Activated CD4-positive, alpha-beta T cell treated with anti-CD3 and anti-CD28 coated beads, Interleukin-2, Interleukin-4, amounts not matched to agents 100 ng/mL and 50 ng/mL, durations not matched to agents 16 hours and 8 hours (primary cell): Measurements from ENCODE around the gene VPS9D1.
"Not testable (repeated sequence)": the region's sequence is repeated elsewhere in the genome, so short reads cannot be mapped to it uniquely, and the experiment has no call there.

Experiments
- DNase-seq: peaks from one replicate; pipeline ENCODE4 v3.0.0-alpha.2; 2020; ENCODE audit warnings: low spot score

VPS9D1 gene

DNA sequence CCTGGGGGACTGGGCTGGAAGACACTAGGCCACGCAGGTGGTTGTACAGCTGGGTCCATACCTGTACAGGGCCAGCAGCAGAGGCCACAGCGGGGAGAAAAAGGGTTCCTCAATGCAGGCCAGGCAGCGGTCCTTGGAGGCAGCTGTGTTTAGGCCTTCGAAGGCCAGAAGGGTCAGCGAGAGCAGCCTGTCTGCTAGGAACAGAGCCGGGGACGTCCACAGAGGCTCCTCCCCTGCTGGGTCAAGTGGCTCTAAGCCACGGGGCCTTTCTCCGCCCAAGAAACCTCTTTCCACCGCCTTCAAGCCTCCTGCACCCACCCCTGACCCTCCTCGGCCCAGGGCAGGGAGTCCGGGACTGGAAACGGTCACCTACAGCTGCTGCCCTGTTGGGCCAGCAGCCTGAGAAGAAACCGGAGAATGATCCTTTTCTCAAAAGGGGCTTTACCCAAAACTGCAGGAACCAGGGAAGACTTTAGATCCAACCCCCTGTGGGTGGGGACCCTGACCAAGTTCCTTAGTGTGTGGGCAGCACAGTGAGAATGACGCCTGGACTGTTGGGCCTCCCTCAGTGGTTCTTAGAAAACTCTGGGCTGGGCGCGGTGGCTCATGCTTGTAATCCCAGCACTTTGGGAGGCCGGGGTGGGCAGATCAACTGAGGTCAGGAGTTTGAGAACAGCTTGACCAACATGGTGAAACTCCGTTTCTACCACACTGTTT is 10.8 kb downstream of the VPS9D1 start:
- DNase-seq, result no peak

DNA sequence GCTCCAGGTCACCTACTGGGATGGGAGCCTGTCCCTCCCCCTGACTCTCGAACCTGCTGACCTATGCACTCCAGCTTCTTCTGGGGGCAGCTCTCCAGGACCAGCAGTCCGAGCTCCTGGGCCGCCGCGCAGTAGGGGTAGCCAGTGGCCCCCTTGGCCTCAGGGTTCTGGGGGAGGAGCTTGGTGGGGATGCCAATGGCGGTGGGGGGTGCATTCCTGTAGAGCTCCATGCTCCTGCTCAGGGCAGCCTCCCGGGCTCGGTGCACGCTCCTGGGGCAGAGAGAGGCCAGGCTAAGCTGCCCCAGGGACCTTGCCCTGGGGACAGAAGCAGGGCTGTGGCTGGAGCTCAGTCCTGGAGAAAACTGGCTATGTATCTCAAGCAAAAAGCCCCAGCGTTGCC is 11.5 kb downstream of the VPS9D1 start:
- DNase-seq, result no peak

DNA sequence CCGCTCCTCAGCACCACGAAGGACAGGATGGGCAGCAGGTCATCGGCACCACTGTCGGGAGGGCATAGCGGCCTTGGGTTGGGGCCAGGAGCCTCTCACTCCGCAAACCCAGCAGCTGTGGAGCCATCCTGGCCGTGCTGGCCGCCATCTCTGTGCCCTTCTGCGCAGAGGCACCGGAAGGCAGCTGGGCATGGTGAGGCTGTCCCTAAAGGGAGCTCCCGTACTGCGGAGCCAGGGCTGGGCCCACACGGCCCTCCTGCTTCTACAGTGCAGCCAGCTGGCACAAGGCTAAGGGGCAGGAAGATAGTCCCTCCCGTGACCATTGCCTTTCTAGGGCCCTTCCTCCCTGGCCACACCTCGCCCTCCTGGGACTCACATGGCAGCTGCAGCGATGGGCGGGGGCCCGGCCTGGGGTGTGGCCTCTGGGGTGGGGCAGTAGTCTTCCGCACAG is 12.2 kb downstream of the VPS9D1 start:
- DNase-seq, result no peak

DNA sequence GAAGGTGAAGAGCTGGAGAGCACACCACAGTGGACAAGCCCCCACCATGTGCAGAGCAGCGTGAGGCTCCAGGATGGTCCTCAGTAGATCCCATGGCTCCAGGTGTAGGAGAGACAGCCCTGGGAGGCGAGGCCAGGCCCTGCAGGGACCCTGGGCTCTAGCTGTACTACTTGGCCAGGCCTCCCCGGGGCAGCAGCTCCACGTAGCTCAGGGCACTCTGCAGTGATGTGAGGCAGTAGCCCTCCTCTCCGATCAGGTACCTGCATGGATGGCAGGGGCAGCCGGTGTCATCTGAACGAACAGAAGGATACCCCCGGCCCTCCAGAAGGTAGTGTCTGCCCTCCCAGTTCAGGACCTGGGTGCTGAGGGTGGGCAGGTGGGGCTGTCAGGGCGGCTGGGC is 13.0 kb downstream of the VPS9D1 start:
- no peak for DNase-seq

GRCh38 chr16:89706518-89707260 is 14.0 kb downstream of the VPS9D1 start:
- no peak for DNase-seq

DNA sequence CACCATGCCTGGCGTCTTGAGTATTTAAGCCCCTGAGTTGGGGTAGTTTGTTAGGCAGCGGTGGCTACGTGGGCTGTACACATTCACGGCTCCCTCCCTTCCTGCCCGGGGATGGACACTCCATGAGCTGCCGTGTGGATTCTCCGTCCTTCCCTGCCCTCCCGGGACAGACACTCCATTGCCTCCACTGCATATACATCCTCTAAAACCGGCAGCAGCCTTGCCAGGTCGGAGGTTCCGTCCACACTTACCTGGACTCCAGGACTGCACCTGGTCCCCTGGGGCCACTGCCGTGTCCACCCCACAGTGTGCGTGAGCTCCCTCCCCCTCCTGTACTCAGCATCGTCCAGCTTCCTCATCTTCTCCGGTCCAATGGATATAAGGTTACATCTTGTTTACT is 15.7 kb downstream of the VPS9D1 start:
- DNase-seq, result no peak

- DNase-seq, result no peak
Observed at GRCh38 chr16:89704281-89704680, 16.4 kb downstream of the VPS9D1 start.

DNA sequence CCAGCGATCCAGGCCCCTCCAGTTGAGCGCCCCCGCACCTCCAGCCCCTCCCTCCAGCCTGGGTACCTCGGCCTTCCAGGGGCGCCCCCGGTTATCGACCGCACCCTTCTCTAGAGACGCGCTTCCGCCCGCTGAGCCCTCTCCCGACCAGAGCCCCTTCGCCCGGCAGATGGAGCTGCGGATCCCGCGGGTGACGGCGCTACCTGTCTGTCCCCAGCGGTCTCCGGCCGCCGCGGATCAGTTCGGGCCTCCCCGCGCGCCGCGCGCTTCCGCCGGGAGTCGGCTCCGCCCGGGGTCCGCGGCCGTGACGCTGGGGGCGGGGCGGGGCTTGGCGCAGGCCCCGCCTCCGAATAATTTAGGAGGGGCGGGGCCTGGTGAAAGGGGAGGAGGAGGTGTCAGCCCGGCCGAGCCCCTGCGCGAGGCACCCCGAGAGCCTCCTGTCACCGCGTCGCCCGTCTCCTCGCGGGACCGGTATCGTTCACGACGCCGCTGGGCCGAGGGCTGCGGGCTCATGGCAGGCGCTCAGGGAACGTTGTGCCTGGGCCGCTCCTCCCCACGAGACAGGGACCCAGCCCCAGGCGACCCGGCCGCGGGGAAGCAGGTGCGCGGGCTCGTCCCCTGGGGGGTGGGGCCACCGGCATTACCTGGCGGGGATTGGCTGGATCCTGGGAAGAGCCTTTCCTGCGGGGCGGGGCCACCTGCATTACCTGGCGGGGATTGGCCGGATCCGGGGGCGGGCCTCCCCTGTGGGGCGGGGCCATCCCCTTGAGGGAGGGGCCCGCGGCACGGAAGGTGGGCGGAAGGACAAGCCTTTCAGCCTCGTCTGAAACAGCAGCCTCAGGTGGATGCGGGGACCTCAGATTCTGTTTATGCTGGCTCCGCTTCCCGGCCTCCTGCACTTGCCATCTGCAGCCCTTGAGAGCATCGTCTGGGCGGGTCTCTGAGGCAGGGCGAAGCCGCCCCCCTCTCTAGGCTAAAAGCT is 19.0 kb downstream of the VPS9D1 start, which contains the start of gene SPATA2L:
Gene SPATA2L (minus strand): TSS at position 281 of the 982 bp plus-strand sequence. CDS start 473 bp downstream, outside the sequence.
- DNase-seq, result peak; percentile 95

- no peak for DNase-seq
Observed at GRCh38 chr16:89700649-89701424, 19.9 kb downstream of the VPS9D1 start.

- DNase-seq, result peak; percentile 96
Observed at GRCh38 chr16:89700100-89700648, 20.5 kb downstream of the VPS9D1 start.

DNA sequence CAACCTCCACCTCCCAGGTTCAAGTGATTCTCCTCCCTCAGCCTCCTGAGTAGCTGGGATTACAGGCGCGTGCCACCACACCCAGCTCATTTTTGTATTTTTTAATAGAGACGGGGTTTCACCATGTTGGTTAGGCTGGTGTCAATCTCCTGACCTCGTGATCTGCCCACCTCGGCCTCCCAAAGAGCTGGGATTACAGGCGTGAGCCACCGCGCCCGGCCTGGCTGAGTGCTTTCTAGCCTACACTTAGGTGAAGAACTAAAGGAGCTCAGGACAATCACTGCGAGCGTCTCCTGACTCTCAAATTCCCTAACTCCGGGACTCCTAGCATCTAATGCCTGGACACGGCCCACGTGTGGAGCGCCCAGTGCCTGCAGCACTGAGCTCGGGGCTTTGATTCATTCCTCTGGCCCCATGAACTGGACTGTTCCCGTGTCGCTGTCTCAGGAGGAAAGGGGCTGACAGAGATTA is 21.0 kb downstream of the VPS9D1 start:
- DNase-seq, result not testable (repeated sequence)

GRCh38 chr16:89698717-89699116 is 22.0 kb downstream of the VPS9D1 start:
- not testable (repeated sequence) for DNase-seq

DNA sequence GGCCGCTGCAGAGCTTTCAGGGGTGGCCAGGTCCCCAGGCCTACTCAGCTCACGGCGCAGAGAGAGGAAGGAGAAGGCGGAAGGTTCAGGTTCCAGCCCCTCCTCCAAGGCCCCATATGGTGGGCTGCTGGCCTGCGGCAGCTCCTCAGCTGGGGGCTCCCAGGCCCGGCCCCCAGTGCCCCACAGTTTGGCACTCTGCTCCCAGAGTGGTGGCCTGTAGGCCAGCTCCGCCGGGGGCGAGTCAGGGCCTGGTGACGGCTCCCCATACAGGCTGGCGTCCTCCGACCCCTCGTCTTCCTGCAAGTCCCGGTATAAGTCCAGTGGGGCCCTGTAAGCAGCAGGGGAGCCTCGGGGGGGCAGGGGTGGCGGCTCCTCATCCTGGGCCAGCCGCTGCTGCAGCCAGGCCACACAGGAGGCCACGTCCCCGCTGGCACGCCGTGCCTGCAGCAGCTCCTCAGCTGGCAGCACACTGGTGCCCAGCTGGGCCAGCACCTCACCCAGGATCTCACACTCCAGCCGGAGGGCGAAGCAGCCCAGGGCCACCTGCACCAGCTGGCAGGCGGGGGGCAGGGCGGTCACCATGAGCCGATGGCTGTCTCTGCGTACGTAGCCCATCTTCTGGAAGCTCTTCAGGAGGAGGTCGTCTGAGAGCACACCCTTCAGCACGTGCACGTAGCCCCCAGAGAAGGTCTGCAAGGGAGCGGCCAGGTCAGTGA is 22.9 kb downstream of the VPS9D1 start:
- no peak for DNase-seq

GRCh38 chr16:89697161-89697615 is 23.5 kb downstream of the VPS9D1 start:
- DNase-seq, result no peak

DNA sequence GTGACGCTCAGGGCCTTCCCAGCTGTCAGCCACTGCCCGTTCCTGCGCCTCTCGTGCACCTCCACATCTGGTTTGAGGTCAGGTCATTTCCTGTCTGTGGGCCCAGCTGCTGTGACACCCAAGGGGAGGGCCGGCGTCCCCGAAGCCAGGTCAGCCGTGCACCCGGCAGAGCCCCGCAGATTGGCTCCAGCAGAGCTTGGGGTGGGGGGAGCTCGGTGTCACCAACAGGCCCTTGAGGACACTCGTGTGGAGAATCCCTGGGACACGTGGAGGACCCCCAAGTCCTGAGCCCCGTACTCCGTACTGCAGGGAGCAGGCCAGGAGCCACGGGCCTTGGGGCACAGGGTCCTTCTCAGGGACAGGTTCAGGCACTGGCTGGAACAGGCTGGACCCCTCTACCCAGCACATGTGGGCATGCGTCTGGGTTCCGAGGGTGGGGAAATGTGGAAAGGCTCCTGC is 24.0 kb downstream of the VPS9D1 start:
- DNase-seq, result no peak

DNA sequence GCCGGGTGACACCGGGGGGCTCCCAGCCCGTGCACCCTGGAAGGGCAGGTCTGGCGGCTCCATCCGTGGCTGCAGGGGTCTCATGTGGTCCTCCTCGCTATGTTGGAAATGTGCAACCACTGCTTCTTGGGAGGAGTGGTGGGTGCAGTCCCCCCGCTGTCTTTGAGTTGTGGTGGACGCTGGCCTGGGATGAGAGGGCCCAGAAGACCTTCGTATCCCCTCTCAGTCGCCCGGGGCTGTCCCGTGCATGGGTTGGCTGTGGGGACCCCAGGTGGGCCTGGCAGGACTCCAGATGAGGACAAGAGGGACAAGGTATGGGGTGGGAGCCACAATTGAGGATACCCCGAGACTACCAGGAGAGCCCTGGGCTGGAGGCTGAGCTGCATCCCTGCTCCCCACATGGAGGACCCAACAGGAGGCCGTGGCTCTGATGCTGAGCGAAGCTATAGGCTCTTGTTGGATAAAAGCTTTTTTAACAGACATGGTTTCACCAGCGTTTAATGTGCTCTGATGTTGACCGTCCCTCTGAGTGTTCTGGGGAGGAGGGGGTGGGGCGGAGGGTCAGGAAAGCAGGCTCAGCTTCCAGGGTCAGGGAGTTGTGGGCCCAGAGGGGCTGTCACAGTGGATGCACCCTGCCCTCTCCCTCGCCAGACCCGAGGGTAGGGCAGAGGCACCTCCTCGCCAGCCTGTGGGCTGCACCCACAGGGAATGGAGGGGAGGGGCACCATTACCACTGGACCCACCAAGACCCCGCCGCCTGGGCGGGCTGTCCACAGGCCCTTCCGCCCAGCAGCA is 24.6 kb downstream of the VPS9D1 start:
- DNase-seq, result no peak

DNA sequence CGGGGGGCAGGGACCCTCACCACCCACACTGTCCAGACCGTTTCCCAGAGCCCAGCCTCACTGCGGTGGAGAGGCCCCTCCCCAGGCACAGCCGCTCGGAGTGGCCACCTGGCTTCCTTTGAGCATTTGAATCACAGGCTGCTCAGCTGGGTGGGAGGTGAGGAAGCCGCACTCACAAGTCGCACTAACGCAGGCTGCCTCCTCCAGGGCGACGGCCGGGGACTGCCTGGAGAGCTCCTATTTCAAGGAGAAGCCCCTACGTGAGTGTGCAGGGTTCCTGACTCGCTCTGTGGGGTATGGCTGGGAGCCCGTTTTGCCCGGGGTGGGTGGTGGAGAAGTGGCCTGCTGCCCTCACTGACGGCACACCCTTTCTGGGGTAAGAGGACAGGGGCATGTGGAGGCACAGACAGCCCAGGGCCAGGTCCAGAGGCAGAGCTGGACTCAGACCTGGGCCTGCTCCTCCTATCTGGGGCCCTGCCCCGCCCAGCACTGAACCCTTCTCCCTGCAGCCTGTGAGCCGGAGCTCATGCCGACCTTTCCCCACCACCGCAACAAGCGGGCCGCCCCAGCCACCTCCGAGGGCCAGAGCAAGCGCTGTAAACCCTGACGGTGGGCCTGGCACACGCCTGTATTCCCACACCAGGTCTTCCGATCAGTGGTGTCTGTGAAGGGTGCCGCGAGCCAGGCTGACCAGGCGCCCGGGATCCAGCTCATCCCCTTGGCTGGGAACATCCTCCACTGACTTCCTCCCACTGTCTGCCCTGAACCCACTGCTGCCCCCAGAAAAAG is 25.4 kb downstream of the VPS9D1 start:
- no peak for DNase-seq

DNA sequence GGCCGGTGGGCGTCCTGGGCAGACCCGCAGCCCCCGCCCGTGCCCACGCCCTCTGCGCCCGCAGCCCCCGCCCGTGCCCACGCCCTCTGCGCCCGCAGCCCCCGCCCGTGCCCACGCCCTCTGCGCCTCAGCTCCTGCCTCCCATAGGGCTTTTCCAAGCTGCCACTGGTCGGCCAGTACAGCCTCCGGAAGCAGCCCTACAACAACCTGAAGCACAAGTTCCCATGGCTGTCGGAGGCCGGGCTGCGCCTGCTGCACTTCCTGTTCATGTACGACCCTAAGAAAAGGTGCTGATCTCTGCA is 26.0 kb downstream of the VPS9D1 start:
- not testable (repeated sequence) for DNase-seq
